IMR-90 (cell line): ENCODE data around the gene SLC34A2. TPM values are rescaled to one million over a fixed set of nuclear protein-coding genes. Genes with fewer than 3 reads are reported as not detected.

ENCODE experiments used
- ATAC-seq: fragments of 200-7000 bp; cut with Tn5 transposase; 2 replicates; pipeline ENCODE4 v1.9.1; 2020; ENCODE audit warnings: low read depth, mild to moderate bottlenecking, moderate library complexity
- BruUV-seq: library from RNA; stranded (reverse); fragments of 400-500 nt; replicated peaks from 2 replicates; lab custom pipeline; 2021; lab: Mats Ljungman, UMichigan
- CTCF ChIA-PET: fragments of 300-600 bp; formaldehyde crosslinking; extraction: SDS; loops from one replicate; lab custom pipeline; 2021; ENCODE audit warnings: antibody characterized with exemption; lab: Yijun Ruan, JAX
- POLR2A ChIA-PET: fragments of 300-600 bp; sonication (Branson Sonifier 250); formaldehyde crosslinking; loops from one replicate; lab custom pipeline; 2022; ENCODE audit warnings: antibody characterized with exemption; ENCODE audit not compliant: unreplicated experiment; lab: Charles Lee
- DNase-seq: peaks from one replicate; pipeline ENCODE4 v3.0.0; 2013
- H2AFZ ChIP-seq: replicated peaks from 2 replicates; pipeline ENCODE3; 2013; ENCODE audit warnings: low read length, mild to moderate bottlenecking; ENCODE audit not compliant: poor library complexity
- H2AK5ac ChIP-seq: 2 replicates; pipeline ENCODE4 v1.6.1; 2013; ENCODE audit warnings: low read depth, low read length, inconsistent platforms
- H2AK9ac ChIP-seq: replicated peaks from 2 replicates; pipeline ENCODE3; 2013; ENCODE audit warnings: mild to moderate bottlenecking, low read depth, low read length, moderate library complexity; ENCODE audit not compliant: poor library complexity
- H2BK120ac ChIP-seq: 2 replicates; pipeline ENCODE4 v1.6.1; 2013; ENCODE audit warnings: low read depth, low read length, inconsistent platforms
- H2BK15ac ChIP-seq: 3 replicates; pipeline ENCODE4 v1.6.1; 2013; ENCODE audit warnings: low read depth, low read length, inconsistent platforms
- H2BK20ac ChIP-seq: 2 replicates; pipeline ENCODE4 v1.6.1; 2013; ENCODE audit warnings: low read depth, mild to moderate bottlenecking, inconsistent platforms, low read length, moderate library complexity
- H2BK5ac ChIP-seq: 2 replicates; pipeline ENCODE4 v1.6.1; 2013; ENCODE audit warnings: mild to moderate bottlenecking, low read depth, low read length, inconsistent platforms; ENCODE audit not compliant: poor library complexity, severe bottlenecking
- H3K14ac ChIP-seq: replicated peaks from 2 replicates; pipeline ENCODE4 v1.6.1; 2013; ENCODE audit warnings: low read depth, low read length, inconsistent platforms
- H3K18ac ChIP-seq: 2 replicates; pipeline ENCODE4 v1.6.1; 2013; ENCODE audit warnings: low read depth, low read length, control low read depth
- H3K23ac ChIP-seq: 2 replicates; pipeline ENCODE4 v1.6.1; 2013; ENCODE audit warnings: low read depth, low read length, inconsistent platforms
- H3K27ac ChIP-seq: 2 replicates; pipeline ENCODE4 v1.5.1; 2013; ENCODE audit warnings: mild to moderate bottlenecking, control low read depth, low read length; ENCODE audit not compliant: insufficient read depth
- H3K27me3 ChIP-seq: 2 replicates; pipeline ENCODE4 v1.6.1; 2013; ENCODE audit warnings: low read length; ENCODE audit not compliant: control insufficient read depth, insufficient read depth
- H3K36me3 ChIP-seq: 2 replicates; pipeline ENCODE4 v1.6.1; 2013; ENCODE audit warnings: low read length, mixed read lengths; ENCODE audit not compliant: control insufficient read depth, insufficient read depth
- H3K4ac ChIP-seq: 2 replicates; pipeline ENCODE4 v1.6.1; 2013; ENCODE audit warnings: low read depth, low read length, inconsistent platforms
- H3K4me1 ChIP-seq: 2 replicates; pipeline ENCODE4 v1.6.1; 2013; ENCODE audit warnings: low read length, mixed read lengths; ENCODE audit not compliant: control insufficient read depth, insufficient read depth
- H3K4me2 ChIP-seq: 2 replicates; pipeline ENCODE4 v1.6.1; 2013; ENCODE audit warnings: low read depth, mild to moderate bottlenecking, control low read depth, low read length, moderate library complexity
- H3K4me3 ChIP-seq: 2 replicates; pipeline ENCODE4 v1.5.1; 2013; ENCODE audit warnings: low read depth, mild to moderate bottlenecking, control low read depth, low read length, moderate library complexity; ENCODE audit not compliant: insufficient read depth
- H3K56ac ChIP-seq: 2 replicates; pipeline ENCODE4 v1.6.1; 2013; ENCODE audit warnings: low read length, inconsistent platforms; ENCODE audit not compliant: insufficient read depth; ENCODE audit errors: extremely low read depth
- H3K79me1 ChIP-seq, 2 experiments: 2 replicates each; pipeline ENCODE4 v1.6.1; 2013; ENCODE audit warnings: low read length in 2 of 2, inconsistent platforms in 1 of 2, low read depth in 1 of 2
- H3K9ac ChIP-seq: 2 replicates; pipeline ENCODE4 v1.6.1; 2013; ENCODE audit warnings: low read depth, low read length, control low read depth
- H3K9me1 ChIP-seq: 2 replicates; pipeline ENCODE4 v1.6.1; 2013; ENCODE audit warnings: low read length, inconsistent platforms; ENCODE audit not compliant: insufficient read depth
- H3K9me3 ChIP-seq: 2 replicates; pipeline ENCODE4 v1.6.1; 2013; ENCODE audit warnings: low read length; ENCODE audit not compliant: control insufficient read depth, insufficient read depth
- H4K20me1 ChIP-seq: 2 replicates; pipeline ENCODE4 v1.6.1; 2013; ENCODE audit warnings: low read length, inconsistent platforms; ENCODE audit not compliant: insufficient read depth
- H4K5ac ChIP-seq: 2 replicates; pipeline ENCODE4 v1.6.1; 2013; ENCODE audit warnings: mild to moderate bottlenecking, low read depth, low read length, control low read depth
- H4K8ac ChIP-seq, 2 experiments: 2 replicates each; pipeline ENCODE4 v1.6.1; 2013; ENCODE audit warnings: low read depth in 2 of 2, low read length in 2 of 2, control low read depth in 1 of 2, inconsistent platforms in 1 of 2
- H4K91ac ChIP-seq: 2 replicates; pipeline ENCODE4 v1.6.1; 2013; ENCODE audit warnings: low read depth, low read length, inconsistent platforms; ENCODE audit not compliant: insufficient read depth
- BHLHE40 ChIP-seq: fragments of 150-350 bp; IDR thresholded peaks from 2 replicates; pipeline ENCODE4 v1.6.1; 2016; ENCODE audit warnings: mild to moderate bottlenecking, low read depth, low read length
- CEBPB ChIP-seq: IDR thresholded peaks from 2 replicates; pipeline ENCODE4 v1.6.1; 2012; ENCODE audit warnings: low read depth, low read length, improper control_type of control experiment
- CHD1 ChIP-seq: IDR thresholded peaks from 2 replicates; pipeline ENCODE4 v1.6.1; 2012; ENCODE audit warnings: low read depth, low read length, improper control_type of control experiment
- CTCF ChIP-seq: conservative IDR thresholded peaks from 2 replicates; pipeline ENCODE4 v1.5.1; 2012; ENCODE audit warnings: mild to moderate bottlenecking, low read depth, low read length, improper control_type of control experiment
- ELK1 ChIP-seq: fragments of 150-350 bp; IDR thresholded peaks from 2 replicates; pipeline ENCODE4 v1.6.1; 2016; ENCODE audit warnings: low read depth, mild to moderate bottlenecking, low read length, moderate library complexity, borderline replicate concordance
- FOS ChIP-seq: fragments of 150-350 bp; IDR thresholded peaks from 2 replicates; pipeline ENCODE4 v1.6.1; 2016; ENCODE audit warnings: low read depth, low read length
- MAFK ChIP-seq: IDR thresholded peaks from 2 replicates; pipeline ENCODE4 v1.6.1; 2012; ENCODE audit warnings: low read depth, low read length, improper control_type of control experiment
- MAZ ChIP-seq: IDR thresholded peaks from 2 replicates; pipeline ENCODE4 v1.6.1; 2012; ENCODE audit warnings: low read depth, mild to moderate bottlenecking, low read length, improper control_type of control experiment, moderate library complexity, borderline replicate concordance
- MXI1 ChIP-seq: IDR thresholded peaks from 2 replicates; pipeline ENCODE4 v1.6.1; 2012; ENCODE audit warnings: low read depth, mild to moderate bottlenecking, low read length, moderate library complexity, borderline replicate concordance
- NFE2L2 ChIP-seq: fragments of 150-350 bp; IDR thresholded peaks from 2 replicates; pipeline ENCODE4 v1.6.1; 2016; ENCODE audit warnings: low read depth, mild to moderate bottlenecking, low read length
- POLR2A ChIP-seq: IDR thresholded peaks from 2 replicates; pipeline ENCODE4 v1.6.1; 2012; ENCODE audit warnings: mild to moderate bottlenecking, low read depth, low read length
- RAD21 ChIP-seq: IDR thresholded peaks from 2 replicates; pipeline ENCODE4 v1.6.1; 2012; ENCODE audit warnings: low read length, improper control_type of control experiment
- RCOR1 ChIP-seq: IDR thresholded peaks from 2 replicates; pipeline ENCODE4 v1.6.1; 2012; ENCODE audit warnings: mild to moderate bottlenecking, low read length, improper control_type of control experiment; ENCODE audit not compliant: insufficient replicate concordance
- RFX5 ChIP-seq: IDR thresholded peaks from 2 replicates; pipeline ENCODE4 v1.8.0; 2012; ENCODE audit warnings: low read depth, mild to moderate bottlenecking, low read length, moderate library complexity
- SMC3 ChIP-seq: fragments of 150-350 bp; IDR thresholded peaks from 2 replicates; pipeline ENCODE4 v1.6.1; 2016; ENCODE audit warnings: low read depth, mild to moderate bottlenecking, antibody characterized with exemption, low read length, moderate library complexity
- USF2 ChIP-seq: fragments of 150-350 bp; IDR thresholded peaks from 2 replicates; pipeline ENCODE4 v1.6.1; 2017; ENCODE audit warnings: mild to moderate bottlenecking, antibody characterized with exemption, low read length, low read depth
- WGBS, 2 experiments: methylation state at CpG; one replicate each; pipeline versions ENCODE4 v1.1.5 to v1.1.7; 2013; ENCODE audit warnings: missing lambda C conversion rate in 2 of 2; ENCODE audit not compliant: insufficient read length in 1 of 2; ENCODE audit errors: extremely low coverage in 2 of 2; 5-methylcytosine and 5-hydroxymethylcytosine counted together
- dilution Hi-C: fragments of 300-500 bp; cut with HindIII; formaldehyde crosslinking; loops from one replicate; pipeline ENCODE4 v1.14.3; 2018; ENCODE audit warnings: low sequenced_read_pairs; ENCODE audit not compliant: unreplicated experiment
- in situ Hi-C: fragments of 300-500 bp; cut with MboI; formaldehyde crosslinking; loops from 3 replicates; pipeline ENCODE4 v1.14.3; 2019; ENCODE audit warnings: low sequenced_read_pairs, inconsistent platforms, mixed read lengths
- intact Hi-C: fragments of 100-400 bp; cut with micrococcal nuclease; formaldehyde crosslinking; loops from 2 replicates; pipeline ENCODE4 v1.10.0; 2022
- polyA plus RNA-seq, 3 experiments: library from polyadenylated mRNA; depleted of rRNA; stranded (reverse); fragments of >200 nt; gene quantifications; 2 replicates each; pipeline ENCODE4 v1.2.3, GENCODE V29; 2012; ENCODE audit warnings: low replicate concordance in 1 of 3
- total RNA-seq: library from RNA; depleted of rRNA; stranded (reverse); fragments of >200 nt; gene quantifications from 2 replicates; pipeline ENCODE4 v1.2.3, GENCODE V29; 2012

SLC34A2 gene
- total and polyA plus RNA-seq, 2 of the 4 experiments (the other 2 are of a cell fraction) = not detected

GRCh38 chr4:25614807-25615206 is 40.8 kb upstream of the SLC34A2 start:
- Histone ChIP-seq H2BK15ac (no peak overlapping the region), H2AK5ac (no peak overlapping the region), H3K18ac (no peak overlapping the region), H2BK120ac (no peak overlapping the region), H3K27ac (no peak overlapping the region), H3K4me2 (no peak overlapping the region), H3K14ac (no peak overlapping the region), H3K4me1 (no peaks in the 10 kb centered on the region), H3K9me1 (no peaks in the 10 kb centered on the region), H3K4me3 (no peak overlapping the region), H3K9ac (no peak overlapping the region), H4K20me1 (no peaks in the 10 kb centered on the region), H4K91ac (no peak overlapping the region), H3K23ac (no peak overlapping the region), H3K79me1 (no peaks in the 10 kb centered on the region), H2BK5ac (no peak overlapping the region), H3K56ac (no peak overlapping the region), H2AFZ (no peak overlapping the region), H3K4ac (no peak overlapping the region), H4K5ac (no peak overlapping the region), H3K9me3 (no peaks in the 10 kb centered on the region), H3K36me3 (no peaks in the 10 kb centered on the region), H2BK20ac (no peak overlapping the region), H3K27me3 (no peaks in the 10 kb centered on the region), H2AK9ac (no peak overlapping the region), H4K8ac (no peak overlapping the region)
- TF ChIP-seq NFE2L2 = no peak
- TF ChIP-seq CHD1 = no peak
- no peak for TF ChIP-seq CEBPB
- TF ChIP-seq POLR2A = no peak
- TF ChIP-seq RAD21 = no peak
- TF ChIP-seq MXI1 = no peak
- TF ChIP-seq USF2 = no peak
- no peak for TF ChIP-seq MAZ
- TF ChIP-seq RFX5 = no peak
- TF ChIP-seq ELK1 = no peak
- TF ChIP-seq FOS = no peak
- TF ChIP-seq CTCF = no peak
- TF ChIP-seq SMC3 = no peak
- no peak for TF ChIP-seq MAFK
- TF ChIP-seq BHLHE40 = no peak
- TF ChIP-seq RCOR1 = no peak
- BruUV-seq = no TSS peak
- CTCF ChIA-PET = no interaction called here
- in situ Hi-C loops (no loop called here), intact Hi-C loops (no loop called here), dilution Hi-C loops (no loop called here)
- WGBS, 2 experiments = 77% methylated on average over 2 of the region's 6 CpGs; no CpG with 5 or more reads in 1 of the 2 experiments
- DNase-seq = no peak
- ATAC-seq = no peak
- POLR2A ChIA-PET = no interaction called here
